Keratinocyte (primary cell): Measurements from ENCODE around the gene TENM4. TPM values are rescaled to one million over a fixed set of nuclear protein-coding genes. Genes with fewer than 3 reads are reported as not detected.

Experiments used
- DNase-seq: peaks from one replicate; pipeline ENCODE4 v3.0.0-alpha.2; 2011; ENCODE audit warnings: low read depth, missing footprints, low spot score
- FAIRE-seq: peaks from 2 replicates; lab custom pipeline; 2011; peaks lifted over from hg19 to GRCh38; lab: Jason Lieb, UNC
- H2AFZ ChIP-seq: 2 replicates; pipeline ENCODE4 v1.6.0; 2012; ENCODE audit warnings: low read length, control low read depth, inconsistent platforms; ENCODE audit not compliant: control insufficient read depth
- H3K27ac ChIP-seq: 2 replicates; pipeline ENCODE4 v1.5.1; 2011; ENCODE audit warnings: low read length; ENCODE audit not compliant: control insufficient read depth, insufficient read depth
- H3K27me3 ChIP-seq: 3 replicates; pipeline ENCODE4 v1.6.0; 2011; ENCODE audit warnings: low read length; ENCODE audit not compliant: control insufficient read depth, insufficient read depth; ENCODE audit errors: extremely low read depth
- H3K36me3 ChIP-seq, 2 experiments: 2 replicates in 1 of 2; 3 replicates in 1 of 2; pipeline ENCODE4 v1.5.1; 2011; ENCODE audit warnings: low read length in 2 of 2, mild to moderate bottlenecking in 1 of 2; ENCODE audit not compliant: control insufficient read depth in 2 of 2, insufficient read depth in 2 of 2; ENCODE audit errors: extremely low read depth in 1 of 2
- H3K4me1 ChIP-seq: 3 replicates; pipeline ENCODE4 v1.5.1; 2011; ENCODE audit warnings: low read length; ENCODE audit not compliant: control insufficient read depth, insufficient read depth; ENCODE audit errors: extremely low read depth
- H3K4me2 ChIP-seq: 3 replicates; pipeline ENCODE4 v1.6.0; 2011; ENCODE audit warnings: low read depth, low read length; ENCODE audit not compliant: control insufficient read depth, insufficient read depth; ENCODE audit errors: extremely low read depth
- H3K4me3 ChIP-seq, 3 experiments: fragments of 200-600 bp in 1 of 3; sonication (generic) in 1 of 3; 2 replicates in 2 of 3; 3 replicates in 1 of 3; pipeline ENCODE4 v1.5.1; 2011 to 2016; ENCODE audit warnings: low read length in 3 of 3, mild to moderate bottlenecking in 3 of 3, control low read depth in 2 of 3, inconsistent platforms in 1 of 3, low read depth in 1 of 3, mixed read lengths in 1 of 3, mixed run types in 1 of 3, moderate library complexity in 1 of 3; ENCODE audit not compliant: control insufficient read depth in 2 of 3, insufficient read depth in 2 of 3; ENCODE audit errors: extremely low read depth in 1 of 3
- H3K79me2 ChIP-seq: 2 replicates; pipeline ENCODE4 v1.6.0; 2012; ENCODE audit warnings: low read length; ENCODE audit not compliant: control insufficient read depth, insufficient read depth
- H3K9ac ChIP-seq: 3 replicates; pipeline ENCODE4 v1.6.0; 2011; ENCODE audit warnings: low read length; ENCODE audit not compliant: control insufficient read depth, insufficient read depth; ENCODE audit errors: extremely low read depth
- H3K9me1 ChIP-seq: 3 replicates; pipeline ENCODE4 v1.6.0; 2011; ENCODE audit warnings: low read length; ENCODE audit not compliant: control insufficient read depth, insufficient read depth; ENCODE audit errors: extremely low read depth
- H3K9me3 ChIP-seq: 2 replicates; pipeline ENCODE4 v1.5.1; 2012; ENCODE audit warnings: low read depth, low read length; ENCODE audit not compliant: control insufficient read depth
- H4K20me1 ChIP-seq: 3 replicates; pipeline ENCODE4 v1.6.0; 2011; ENCODE audit warnings: low read length; ENCODE audit not compliant: control insufficient read depth, insufficient read depth; ENCODE audit errors: extremely low read depth
- CTCF ChIP-seq, 3 experiments: IDR thresholded peaks in 1 of 3; conservative IDR thresholded peaks in 1 of 3; optimal IDR thresholded peaks in 1 of 3; 2 replicates in 2 of 3; 3 replicates in 1 of 3; pipeline versions ENCODE3 to v1.5.1; 2011; ENCODE audit warnings: low read length in 3 of 3, mild to moderate bottlenecking in 3 of 3, moderate library complexity in 2 of 3, control low read depth in 1 of 3, inconsistent platforms in 1 of 3; ENCODE audit not compliant: insufficient read depth in 2 of 3; ENCODE audit errors: extremely low read depth in 1 of 3
- EZH2 ChIP-seq: IDR thresholded peaks from one replicate; pipeline ENCODE4 v1.6.1; 2012; ENCODE audit warnings: inconsistent platforms, mild to moderate bottlenecking, low read length, moderate library complexity
- dilution Hi-C: fragments of 300-500 bp; cut with MboI; formaldehyde crosslinking; loops from one replicate; pipeline ENCODE4 v1.7.0; 2020; ENCODE audit warnings: low sequenced_read_pairs; ENCODE audit not compliant: extremely low pct_ligation_motif_present
- polyA plus RNA-seq, 5 experiments: library from polyadenylated mRNA; depleted of rRNA in 3 of 5; stranded (reverse) in 3 of 5; stranded (forward) in 1 of 5; unstranded in 1 of 5; fragments of >200 nt; gene quantifications; 1 replicate in 1 of 5; 2 replicates in 3 of 5; 3 replicates in 1 of 5; pipeline versions ENCODE4 v1.2.1 to v1.2.3, GENCODE V29; 2011 to 2012; ENCODE audit warnings: missing spikeins in 2 of 5, low read depth in 1 of 5, low replicate concordance in 1 of 5

TENM4 gene
- polyA plus RNA-seq, 1 donor (not counting 4 experiments of a cell fraction or from before 2014, with no cell fraction given), result 3.5 TPM

GRCh38 chr11:79274636-79275331, 166.0 kb downstream of the TENM4 start:
- H3K27ac ChIP-seq, result no peak overlapping the region
- no peaks in the 10 kb centered on the region for H3K79me2 ChIP-seq
- peaks cover 3% of the 10 kb centered on the region for H3K4me1 ChIP-seq
- DNase-seq (no peak), FAIRE-seq (no peak)
- no peak overlapping the region for H2AFZ ChIP-seq
- H3K4me3 ChIP-seq, result no peak overlapping the region
- dilution Hi-C loops, result no loop called here
- peaks cover 5% of the 10 kb centered on the region for H4K20me1 ChIP-seq
- no peaks in the 10 kb centered on the region for H3K9me1 ChIP-seq
- no peaks in the 10 kb centered on the region for H3K27me3 ChIP-seq
- H3K36me3 ChIP-seq, result no peaks in the 10 kb centered on the region
- no peaks in the 10 kb centered on the region for H3K9me3 ChIP-seq
- no peak for TF ChIP-seq EZH2
- no peak for TF ChIP-seq CTCF (optimal IDR thresholded peaks at IDR 0.05 in 1 of 3, IDR thresholded peaks at IDR 0.05 in 1 of 3, conservative IDR thresholded peaks at IDR 0.05 in 1 of 3; ENCODE audit: extremely low read depth in 1 of 3, insufficient read depth in 2 of 3, low read length in 3 of 3)
- no peak overlapping the region for H3K4me2 ChIP-seq
- H3K9ac ChIP-seq, result no peak overlapping the region

GRCh38 chr11:79273781-79274180, 167.0 kb downstream of the TENM4 start:
- Histone ChIP-seq H3K9me3 (no peaks in the 10 kb centered on the region), H3K4me3 (no peak overlapping the region), H3K9me1 (no peaks in the 10 kb centered on the region), H3K36me3 (no peaks in the 10 kb centered on the region), H4K20me1 (peaks cover 5% of the 10 kb centered on the region), H3K27ac (no peak overlapping the region), H3K79me2 (no peaks in the 10 kb centered on the region), H3K9ac (no peak overlapping the region), H2AFZ (no peak overlapping the region), H3K4me2 (no peak overlapping the region), H3K4me1 (peaks cover 3% of the 10 kb centered on the region), H3K27me3 (no peaks in the 10 kb centered on the region)
- dilution Hi-C loops, result no loop called here
- FAIRE-seq, result no peak
- TF ChIP-seq EZH2, result no peak
- no peak for TF ChIP-seq CTCF (optimal IDR thresholded peaks at IDR 0.05 in 1 of 3, IDR thresholded peaks at IDR 0.05 in 1 of 3, conservative IDR thresholded peaks at IDR 0.05 in 1 of 3; ENCODE audit: extremely low read depth in 1 of 3, insufficient read depth in 2 of 3, low read length in 3 of 3)
- no peak for DNase-seq
